GM13977 (cell line): ENCODE results near the gene CDKN1C.

Experiments
- DNase-seq: peaks from one replicate; pipeline ENCODE4 v3.0.0; 2012; ENCODE audit warnings: low spot score
- in situ Hi-C: fragments of 300-500 bp; cut with MboI; formaldehyde crosslinking; loops from one replicate; pipeline ENCODE4 v1.12.0; 2022; ENCODE audit warnings: low sequenced_read_pairs, low pct_unique_long_range_greater_than_20kb, mixed read lengths, inconsistent platforms; ENCODE audit not compliant: unreplicated experiment
- TF ChIP-seq, protein P1 (sequence below): IDR thresholded peaks from 2 replicates; pipeline ENCODE4 v1.5.1; 2012; ENCODE audit warnings: mild to moderate bottlenecking, control low read depth; ENCODE audit not compliant: insufficient read depth; ENCODE audit errors: extremely low read depth, missing control alignments

The CDKN1C gene

DNA sequence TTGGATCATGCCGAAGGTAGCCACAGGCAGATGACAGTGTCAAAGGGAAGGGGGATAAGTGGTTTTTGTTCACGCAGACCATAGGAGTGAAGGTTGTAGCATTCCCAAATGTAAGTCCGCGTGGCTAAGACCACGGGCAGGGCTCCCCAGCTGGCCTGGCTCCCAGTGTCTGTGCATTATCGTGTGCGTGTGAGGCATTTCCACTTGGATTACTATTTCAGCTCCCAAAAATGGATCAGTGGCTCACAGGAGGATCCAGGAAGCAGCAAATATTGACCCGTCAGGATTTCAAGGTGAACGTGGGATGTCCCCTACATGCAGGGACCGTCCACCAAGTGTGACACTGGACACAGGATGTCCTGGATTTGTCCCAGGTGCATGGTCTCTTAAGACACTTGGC is 10.6 kb downstream of the CDKN1C start:
- DNase-seq: no peak
- TF ChIP-seq, protein P1, sequence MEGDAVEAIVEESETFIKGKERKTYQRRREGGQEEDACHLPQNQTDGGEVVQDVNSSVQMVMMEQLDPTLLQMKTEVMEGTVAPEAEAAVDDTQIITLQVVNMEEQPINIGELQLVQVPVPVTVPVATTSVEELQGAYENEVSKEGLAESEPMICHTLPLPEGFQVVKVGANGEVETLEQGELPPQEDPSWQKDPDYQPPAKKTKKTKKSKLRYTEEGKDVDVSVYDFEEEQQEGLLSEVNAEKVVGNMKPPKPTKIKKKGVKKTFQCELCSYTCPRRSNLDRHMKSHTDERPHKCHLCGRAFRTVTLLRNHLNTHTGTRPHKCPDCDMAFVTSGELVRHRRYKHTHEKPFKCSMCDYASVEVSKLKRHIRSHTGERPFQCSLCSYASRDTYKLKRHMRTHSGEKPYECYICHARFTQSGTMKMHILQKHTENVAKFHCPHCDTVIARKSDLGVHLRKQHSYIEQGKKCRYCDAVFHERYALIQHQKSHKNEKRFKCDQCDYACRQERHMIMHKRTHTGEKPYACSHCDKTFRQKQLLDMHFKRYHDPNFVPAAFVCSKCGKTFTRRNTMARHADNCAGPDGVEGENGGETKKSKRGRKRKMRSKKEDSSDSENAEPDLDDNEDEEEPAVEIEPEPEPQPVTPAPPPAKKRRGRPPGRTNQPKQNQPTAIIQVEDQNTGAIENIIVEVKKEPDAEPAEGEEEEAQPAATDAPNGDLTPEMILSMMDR: no peak
- in situ Hi-C loops: no loop called here

DNA sequence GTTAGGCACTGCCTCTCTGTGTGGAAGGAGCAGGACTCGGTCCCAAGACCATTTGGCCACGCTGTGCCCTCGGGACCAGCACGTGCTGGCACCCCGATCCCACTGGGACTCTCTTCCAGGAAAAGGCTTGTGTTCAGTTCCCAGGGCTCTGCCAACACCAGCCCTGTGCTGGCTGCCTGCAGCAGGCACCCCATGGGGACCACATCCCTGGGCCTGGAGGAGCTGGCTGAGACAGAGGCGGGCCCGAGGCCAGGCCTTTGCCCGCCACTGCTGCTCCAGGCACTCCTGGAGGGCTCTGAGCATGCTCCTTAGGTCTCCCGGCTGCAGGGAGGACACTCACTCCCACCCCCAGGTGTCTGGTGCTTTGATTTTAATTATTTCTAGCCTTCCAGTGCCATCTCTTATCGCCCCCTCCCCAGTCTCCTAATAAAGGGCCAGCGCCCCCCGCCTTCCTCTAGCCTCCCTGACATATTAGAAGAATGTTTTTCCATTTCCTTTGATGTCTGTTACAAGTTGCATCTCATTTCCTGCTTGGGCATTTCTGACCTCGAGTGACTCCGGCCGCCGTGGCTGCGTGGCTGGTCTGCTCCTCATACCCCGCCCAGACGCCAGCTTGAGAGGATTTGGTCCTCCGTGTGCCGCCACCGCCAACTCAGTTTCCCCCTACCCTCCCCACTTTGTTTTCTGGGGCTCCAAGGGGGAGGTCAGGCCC is 14.4 kb downstream of the CDKN1C start:
- TF ChIP-seq, protein P1: no peak
- DNase-seq: no peak
- in situ Hi-C loops: no loop called here

DNA sequence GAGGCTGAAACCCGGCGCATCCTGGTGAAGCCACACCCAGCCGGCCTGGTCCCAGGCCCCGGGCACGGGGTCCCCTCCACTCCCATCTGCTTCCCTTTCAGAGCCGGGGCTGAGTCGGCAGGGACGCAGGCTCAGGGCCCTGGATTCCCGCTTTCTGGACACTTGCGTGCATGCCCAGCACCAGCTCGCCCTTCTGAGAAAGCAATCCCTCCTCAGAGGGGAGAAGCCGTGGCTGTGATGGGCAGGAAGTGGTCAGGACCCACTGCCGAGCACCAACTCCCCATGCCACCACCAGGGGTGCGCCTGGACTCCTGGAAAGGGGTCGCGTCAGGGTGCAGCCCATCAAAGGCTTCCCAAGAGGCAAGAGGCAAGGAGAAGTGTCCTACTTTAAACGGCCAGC is 15.1 kb downstream of the CDKN1C start:
- in situ Hi-C loops: no loop called here
- TF ChIP-seq, protein P1: no peak
- no peak for DNase-seq

DNA sequence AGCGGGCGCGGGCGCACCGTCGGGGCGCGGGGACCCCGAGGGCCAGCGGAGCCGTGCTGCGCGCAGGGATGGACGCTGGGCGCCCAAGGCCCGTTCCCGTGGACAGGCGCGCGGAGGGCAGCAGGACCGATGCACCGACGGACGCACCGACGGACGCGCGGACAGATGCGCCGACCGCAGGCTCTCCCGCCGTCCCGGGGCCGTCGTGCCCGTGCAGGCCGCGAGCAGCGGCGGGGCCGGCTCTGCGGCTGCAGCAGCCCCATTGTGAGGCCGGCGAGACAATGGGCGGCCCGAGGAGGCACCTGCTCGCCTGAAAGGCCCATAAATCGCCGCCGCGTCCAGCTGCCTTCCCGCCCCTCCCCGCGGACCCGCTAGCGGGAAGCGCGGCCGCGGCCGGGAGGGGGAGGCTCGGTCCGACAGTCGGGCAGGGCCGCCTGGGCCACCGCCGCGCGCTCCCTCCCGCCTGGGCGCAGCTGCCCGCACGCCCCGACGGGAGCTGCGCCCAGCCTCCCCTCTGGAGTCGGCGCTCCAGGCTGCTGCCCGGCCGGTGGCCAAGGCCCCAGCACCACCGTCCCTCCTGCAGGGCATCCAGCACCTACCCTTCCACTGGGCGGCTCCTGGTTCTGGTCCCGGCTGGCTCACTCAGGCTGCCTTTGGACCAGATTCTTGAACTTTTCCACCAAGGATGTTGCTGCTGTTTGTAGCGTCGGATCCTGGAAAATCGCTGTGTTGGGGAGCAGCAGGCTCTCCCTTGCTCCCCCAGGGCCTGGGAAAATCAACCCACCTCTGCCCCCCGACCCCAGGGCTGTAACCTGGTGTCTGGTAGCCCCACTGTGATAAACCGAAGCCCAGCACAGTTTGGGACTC is 15.8 kb downstream of the CDKN1C start:
- in situ Hi-C loops: no loop called here
- TF ChIP-seq, protein P1: no peak
- DNase-seq: no peak

DNA sequence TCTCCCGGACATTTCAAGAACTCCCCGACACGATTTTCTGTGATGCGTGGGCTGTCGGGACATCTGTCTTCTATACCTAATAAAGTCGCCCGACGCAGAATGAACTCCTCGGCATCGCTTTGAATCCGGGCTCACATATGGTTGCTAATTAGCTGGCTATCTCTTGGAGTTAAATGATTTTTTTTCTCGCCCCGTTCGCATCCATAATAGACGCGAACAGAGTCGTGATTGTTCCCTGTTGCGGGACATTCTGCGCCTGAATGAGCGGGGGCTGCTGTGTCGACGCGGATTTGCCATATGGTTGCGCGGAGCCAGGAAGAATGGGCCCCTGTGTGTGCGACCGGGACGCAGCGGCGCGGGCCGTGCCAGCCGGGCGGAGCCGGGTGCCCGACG is 16.4 kb downstream of the CDKN1C start:
- no peak for DNase-seq
- in situ Hi-C loops: no loop called here
- TF ChIP-seq, protein P1: no peak

DNA sequence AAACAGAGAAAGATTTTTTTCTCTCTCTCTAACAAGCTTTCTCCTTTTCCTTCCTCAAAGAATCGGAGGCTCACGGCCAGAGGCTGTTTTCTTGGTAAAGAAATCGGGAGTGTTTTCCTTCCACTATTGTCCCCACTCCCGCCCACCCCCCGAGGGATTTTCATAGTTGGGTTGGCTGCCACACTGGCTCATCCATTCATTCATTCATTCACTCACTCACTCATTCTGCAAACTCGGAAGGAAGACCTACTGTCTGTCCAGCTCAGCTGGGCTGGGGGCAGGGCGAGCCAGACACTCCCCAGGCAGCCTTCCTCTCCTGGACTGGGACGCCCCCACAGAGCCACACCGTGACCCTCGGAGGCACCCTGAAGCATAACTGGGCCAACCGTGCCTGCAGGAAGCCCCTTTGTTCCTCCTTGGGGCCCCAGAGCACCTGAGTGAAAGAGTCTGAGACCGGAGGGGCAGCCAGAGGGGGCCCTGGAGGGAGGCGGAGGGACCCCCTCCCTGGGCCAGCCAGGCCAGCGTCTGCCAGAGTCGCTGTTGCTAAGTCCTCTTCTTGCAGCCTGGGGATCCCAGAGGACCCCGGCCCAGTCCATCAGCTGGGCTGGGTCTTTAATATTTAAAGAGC is 17.0 kb downstream of the CDKN1C start:
- in situ Hi-C loops: no loop called here
- TF ChIP-seq, protein P1: no peak
- DNase-seq: no peak
